OCI-LY1 (cell line): ENCODE results near the gene DTX1.

ENCODE experiments used
- H2AFZ ChIP-seq: fragments of 200-600 bp; sonication (generic), shearing (Covaris generic); 2 replicates; pipeline ENCODE4 v1.6.0; 2014; ENCODE audit warnings: antibody characterized with exemption, mild to moderate bottlenecking, low read length
- H3F3A ChIP-seq: fragments of 200-600 bp; sonication (generic), shearing (Covaris generic); 2 replicates; pipeline ENCODE4 v1.6.0; 2014; ENCODE audit warnings: mild to moderate bottlenecking, antibody characterized with exemption, low read length, moderate library complexity; ENCODE audit not compliant: insufficient read depth
- H3K27ac ChIP-seq: fragments of 200-600 bp; sonication (generic); 2 replicates; pipeline ENCODE4 v1.5.1; 2014; ENCODE audit warnings: low read length, mixed run types, mild to moderate bottlenecking, low read depth; ENCODE audit not compliant: poor library complexity, severe bottlenecking
- H3K27me3 ChIP-seq: fragments of 200-600 bp; sonication (generic); 2 replicates; pipeline ENCODE4 v1.6.0; 2014; ENCODE audit warnings: antibody characterized with exemption, mild to moderate bottlenecking, low read length, moderate library complexity; ENCODE audit not compliant: insufficient read depth
- H3K36me3 ChIP-seq: fragments of 200-600 bp; sonication (generic); 2 replicates; pipeline ENCODE4 v1.6.1; 2014; ENCODE audit warnings: mild to moderate bottlenecking, antibody characterized with exemption, low read length, moderate library complexity, mixed read lengths; ENCODE audit not compliant: insufficient read depth
- H3K4me1 ChIP-seq: fragments of 200-600 bp; sonication (generic); 2 replicates; pipeline ENCODE4 v1.5.1; 2014; ENCODE audit warnings: mild to moderate bottlenecking, low read length, moderate library complexity; ENCODE audit not compliant: insufficient read depth, severe bottlenecking
- H3K4me2 ChIP-seq: fragments of 200-600 bp; sonication (generic), shearing (Covaris generic); 2 replicates; pipeline ENCODE4 v1.6.1; 2014; ENCODE audit warnings: low read length
- H3K4me3 ChIP-seq: fragments of 200-600 bp; sonication (generic); 2 replicates; pipeline ENCODE4 v1.5.1; 2014; ENCODE audit warnings: low read length, low read depth, mild to moderate bottlenecking, mixed read lengths; ENCODE audit not compliant: poor library complexity, severe bottlenecking
- H3K79me2 ChIP-seq: fragments of 200-600 bp; shearing (Covaris generic); 2 replicates; pipeline ENCODE4 v1.6.1; 2016; ENCODE audit warnings: mixed run types, low read length, mixed read lengths; ENCODE audit not compliant: insufficient read depth
- H3K9ac ChIP-seq: fragments of 200-600 bp; sonication (generic), shearing (Covaris generic); 2 replicates; pipeline ENCODE4 v1.6.1; 2014; ENCODE audit warnings: mild to moderate bottlenecking, low read length, mixed read lengths
- H3K9me2 ChIP-seq: fragments of 200-600 bp; sonication (generic), shearing (Covaris generic); 2 replicates; pipeline ENCODE4 v1.6.1; 2014; ENCODE audit warnings: low read depth, mild to moderate bottlenecking, low read length, mixed read lengths
- H3K9me3 ChIP-seq: fragments of 200-600 bp; shearing (Covaris generic); 2 replicates; pipeline ENCODE4 v1.6.1; 2014; ENCODE audit warnings: low read length, mixed read lengths
- H4K20me1 ChIP-seq: fragments of 200-600 bp; sonication (generic), shearing (Covaris generic); 2 replicates; pipeline ENCODE4 v1.6.0; 2016; ENCODE audit warnings: mild to moderate bottlenecking, low read length; ENCODE audit not compliant: insufficient read depth
- EZH2 ChIP-seq: fragments of 200-600 bp; sonication (generic), shearing (Covaris generic); IDR thresholded peaks from 2 replicates; pipeline ENCODE4 v1.8.0; 2017; ENCODE audit warnings: borderline replicate concordance, mixed run types, mild to moderate bottlenecking, antibody characterized with exemption, low read length, moderate library complexity, mixed read lengths
- TF ChIP-seq, protein P1 (sequence below): fragments of 200-600 bp; sonication (generic), shearing (Covaris generic); IDR thresholded peaks from 2 replicates; pipeline ENCODE4 v1.5.1; 2017; ENCODE audit warnings: mild to moderate bottlenecking, antibody characterized with exemption, low read length, moderate library complexity, mixed read lengths

The DTX1 gene

DNA sequence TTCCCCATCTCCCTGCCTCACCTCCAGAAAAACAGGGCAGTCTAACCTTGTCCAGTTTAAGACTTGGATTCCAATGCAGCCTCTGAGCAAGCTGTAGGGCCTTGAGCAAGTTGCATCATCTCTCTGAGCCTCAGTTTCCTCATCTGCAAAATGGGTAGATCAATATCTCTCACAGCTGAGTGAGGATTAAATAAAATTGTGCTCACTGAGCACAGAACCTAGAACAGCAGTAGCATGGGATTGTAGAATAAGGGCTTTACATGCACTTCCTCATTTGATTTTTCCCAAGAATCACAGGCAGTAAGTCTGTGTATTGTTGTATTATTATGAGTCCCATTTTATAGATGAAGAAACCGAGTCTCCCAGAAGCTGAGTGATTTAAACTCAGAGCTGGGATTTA, 2.0 kb downstream of the DTX1 start:
- Histone ChIP-seq H3K9me3 (no peaks in the 10 kb centered on the region), H3K4me2 (peak overlapping the region; percentile 97), H3K36me3 (peaks cover 66% of the 10 kb centered on the region), H3K9ac (peak overlapping the region; percentile 85), H3F3A (peaks cover 4% of the 10 kb centered on the region), H3K27ac (peak overlapping the region; percentile 99), H3K79me2 (peaks cover 75% of the 10 kb centered on the region), H3K27me3 (no peaks in the 10 kb centered on the region), H3K4me3 (peak overlapping the region; percentile 73), H3K9me2 (no peaks in the 10 kb centered on the region), H2AFZ (no peak overlapping the region), H3K4me1 (peaks cover 73% of the 10 kb centered on the region), H4K20me1 (no peaks in the 10 kb centered on the region)
- TF ChIP-seq, protein P1, sequence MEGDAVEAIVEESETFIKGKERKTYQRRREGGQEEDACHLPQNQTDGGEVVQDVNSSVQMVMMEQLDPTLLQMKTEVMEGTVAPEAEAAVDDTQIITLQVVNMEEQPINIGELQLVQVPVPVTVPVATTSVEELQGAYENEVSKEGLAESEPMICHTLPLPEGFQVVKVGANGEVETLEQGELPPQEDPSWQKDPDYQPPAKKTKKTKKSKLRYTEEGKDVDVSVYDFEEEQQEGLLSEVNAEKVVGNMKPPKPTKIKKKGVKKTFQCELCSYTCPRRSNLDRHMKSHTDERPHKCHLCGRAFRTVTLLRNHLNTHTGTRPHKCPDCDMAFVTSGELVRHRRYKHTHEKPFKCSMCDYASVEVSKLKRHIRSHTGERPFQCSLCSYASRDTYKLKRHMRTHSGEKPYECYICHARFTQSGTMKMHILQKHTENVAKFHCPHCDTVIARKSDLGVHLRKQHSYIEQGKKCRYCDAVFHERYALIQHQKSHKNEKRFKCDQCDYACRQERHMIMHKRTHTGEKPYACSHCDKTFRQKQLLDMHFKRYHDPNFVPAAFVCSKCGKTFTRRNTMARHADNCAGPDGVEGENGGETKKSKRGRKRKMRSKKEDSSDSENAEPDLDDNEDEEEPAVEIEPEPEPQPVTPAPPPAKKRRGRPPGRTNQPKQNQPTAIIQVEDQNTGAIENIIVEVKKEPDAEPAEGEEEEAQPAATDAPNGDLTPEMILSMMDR: no peak
- TF ChIP-seq EZH2: no peak

DNA sequence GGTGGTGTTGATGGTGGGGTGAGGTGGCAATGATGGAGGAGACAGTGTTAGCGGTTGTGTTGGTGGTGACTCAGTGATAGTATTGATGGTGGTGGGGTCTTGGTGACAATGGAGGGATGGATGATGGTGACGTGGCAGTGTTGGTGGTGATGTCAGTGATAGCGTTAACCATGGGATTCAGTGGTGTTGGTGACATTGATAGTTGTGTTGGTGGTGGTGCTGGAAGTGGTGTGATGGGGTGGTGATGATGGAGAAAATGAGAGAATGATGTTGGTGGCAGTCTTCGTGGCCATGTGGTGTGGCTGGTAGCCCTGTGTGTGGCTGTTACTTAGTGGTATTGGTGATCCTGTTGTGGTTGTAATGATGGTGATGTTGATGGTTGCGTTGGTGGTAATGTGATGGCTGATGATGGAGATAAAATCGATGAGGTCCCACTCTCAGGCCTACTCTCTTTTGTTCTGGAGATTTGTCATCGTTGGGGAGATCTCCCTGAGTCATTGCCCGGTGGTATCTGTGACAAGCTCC, 2.6 kb downstream of the DTX1 start:
- Histone ChIP-seq H3K27me3 (no peaks in the 10 kb centered on the region), H3K36me3 (peaks cover 72% of the 10 kb centered on the region), H4K20me1 (no peaks in the 10 kb centered on the region), H3K4me3 (peak overlapping the region; percentile 73), H3F3A (peaks cover 5% of the 10 kb centered on the region), H3K4me2 (peak overlapping the region; percentile 97), H3K9me2 (no peaks in the 10 kb centered on the region), H3K79me2 (peaks cover 81% of the 10 kb centered on the region), H3K27ac (peak overlapping the region; percentile 99), H3K9ac (peak overlapping the region; percentile 85), H3K4me1 (peaks cover 75% of the 10 kb centered on the region), H2AFZ (no peak overlapping the region), H3K9me3 (no peaks in the 10 kb centered on the region)
- no peak for TF ChIP-seq EZH2
- TF ChIP-seq, protein P1: no peak

DNA sequence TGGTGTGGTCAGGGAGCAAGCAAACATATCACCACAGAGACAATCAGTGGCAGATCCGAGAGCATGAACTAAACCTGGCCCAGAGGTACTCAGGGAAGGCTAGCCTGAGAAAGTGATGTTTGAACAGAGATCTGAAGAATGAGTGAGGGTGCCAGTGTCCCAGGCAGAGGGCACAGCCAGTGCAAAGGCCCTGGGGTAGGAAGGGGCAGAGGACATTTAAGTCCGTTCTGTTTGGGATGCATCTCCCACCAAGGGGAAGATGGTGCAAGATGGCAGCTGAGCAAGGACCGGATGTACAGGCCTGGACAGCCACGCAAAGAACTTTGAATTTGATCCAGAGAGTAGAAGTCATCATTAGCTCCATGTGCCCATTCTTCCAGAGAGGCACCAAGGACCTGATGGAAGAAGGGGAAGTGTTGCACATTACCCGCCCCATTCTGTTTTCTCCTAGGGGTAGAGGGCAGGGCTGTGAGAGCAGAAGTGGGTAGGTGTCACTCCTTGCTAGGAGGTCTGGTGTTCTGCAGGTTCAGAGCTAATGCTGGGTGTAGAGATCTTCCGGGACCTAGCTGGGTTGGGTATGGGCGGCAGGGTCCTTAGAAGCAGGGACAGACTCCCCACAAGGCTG, 3.9 kb downstream of the DTX1 start:
- Histone ChIP-seq H3K79me2 (peaks cover 90% of the 10 kb centered on the region), H3K27me3 (no peaks in the 10 kb centered on the region), H2AFZ (no peak overlapping the region), H3K27ac (peak overlapping the region; percentile 99), H3K9me3 (no peaks in the 10 kb centered on the region), H4K20me1 (no peaks in the 10 kb centered on the region), H3K9ac (peak overlapping the region; percentile 85), H3K36me3 (peaks cover 85% of the 10 kb centered on the region), H3K4me2 (peak overlapping the region; percentile 97), H3F3A (peaks cover 10% of the 10 kb centered on the region), H3K4me1 (peaks cover 75% of the 10 kb centered on the region), H3K4me3 (peak overlapping the region; percentile 73), H3K9me2 (no peaks in the 10 kb centered on the region)
- no peak for TF ChIP-seq EZH2
- TF ChIP-seq, protein P1: no peak
